Measurements from ENCODE around the gene AMBRA1.

AMBRA1 gene

GRCh38 chr11:46348566-46349401, 245.0 kb downstream of the AMBRA1 start:
- peak; percentile 82 for DNase-seq
- peak overlapping the region; percentile 92 for H3K4me3 Mint-ChIP-seq
- peak overlapping the region; percentile 98 for H3K27ac Mint-ChIP-seq
- CTCF ChIA-PET, result interaction anchor here (0.6 to 7.0 kb wide), 13 partner anchors 8 to 508 kb away, joined by 3 to 255 read pairs (median 4); no protein-coding TSS in a partner anchor
- no peaks in the 10 kb centered on the region for H3K27me3 Mint-ChIP-seq
- no peaks in the 10 kb centered on the region for H3K9me3 Mint-ChIP-seq
- H3K4me1 Mint-ChIP-seq, result peaks cover 83% of the 10 kb centered on the region
- peaks cover 40% of the 10 kb centered on the region for H3K36me3 Mint-ChIP-seq

GRCh38 chr11:46347637-46348311, 246.0 kb downstream of the AMBRA1 start:
- H3K4me1 Mint-ChIP-seq, result peaks cover 81% of the 10 kb centered on the region
- peak overlapping the region; percentile 98 for H3K27ac Mint-ChIP-seq

GRCh38 chr11:46346886-46347636, 246.8 kb downstream of the AMBRA1 start, which contains the start of gene DGKZ:
Gene DGKZ, plus strand, starts transcription at chr11:46347463. Its CDS starts 197 bp downstream, at chr11:46347660.
- Mint-ChIP-seq H3K4me3 (peak within 1 kb of the TSS; percentile 92), H3K27me3 (no peaks in the 10 kb centered on the region), H3K4me1 (peaks cover 81% of the 10 kb centered on the region), H3K9me3 (no peaks in the 10 kb centered on the region), H3K27ac (peak within 1 kb of the TSS; percentile 98), H3K36me3 (peaks cover 34% of the 10 kb centered on the region)
- DNase-seq, result peak; percentile 88
- CTCF ChIA-PET, result interaction anchor here (1.2 to 3.5 kb wide), 6 partner anchors 11 to 108 kb away, joined by 3 to 17 read pairs (median 6); no protein-coding TSS in a partner anchor

More at GRCh38 chr11:46347637-46348311, 246.0 kb downstream of the AMBRA1 start:
- peaks cover 37% of the 10 kb centered on the region for H3K36me3 Mint-ChIP-seq
- DNase-seq, result no peak
- H3K4me3 Mint-ChIP-seq, result peak overlapping the region; percentile 92
- CTCF ChIA-PET, result interaction anchor here (1.1 to 7.0 kb wide), 8 partner anchors 10 to 109 kb away, joined by 3 to 255 read pairs (median 6); no protein-coding TSS in a partner anchor
- H3K9me3 Mint-ChIP-seq, result no peaks in the 10 kb centered on the region
- no peaks in the 10 kb centered on the region for H3K27me3 Mint-ChIP-seq
